IPS DF 6.9 (cell line): ENCODE measurements around the gene FZD7.

Experiments used
- DNase-seq: peaks from one replicate; pipeline ENCODE4 v3.0.0-alpha.2; 2013; ENCODE audit warnings: low read depth, low spot score
- H3K27ac ChIP-seq: one replicate; pipeline ENCODE4 v1.5.1; 2013; ENCODE audit warnings: low read length, control low read depth
- H3K27me3 ChIP-seq: 2 replicates; pipeline ENCODE4 v1.6.1; 2013; ENCODE audit warnings: mild to moderate bottlenecking, low read length; ENCODE audit not compliant: control insufficient read depth, insufficient read depth
- H3K36me3 ChIP-seq: 2 replicates; pipeline ENCODE4 v1.6.1; 2013; ENCODE audit warnings: low read length; ENCODE audit not compliant: control insufficient read depth, insufficient read depth
- H3K4me1 ChIP-seq: 2 replicates; pipeline ENCODE4 v1.6.1; 2013; ENCODE audit warnings: low read length; ENCODE audit not compliant: control insufficient read depth, insufficient read depth
- H3K4me3 ChIP-seq: 2 replicates; pipeline ENCODE4 v1.5.1; 2013; ENCODE audit warnings: mild to moderate bottlenecking, low read length
- H3K9me3 ChIP-seq: 2 replicates; pipeline ENCODE4 v1.6.1; 2013; ENCODE audit warnings: low read length, inconsistent platforms; ENCODE audit not compliant: control insufficient read depth, insufficient read depth
- WGBS: extraction: QIAGEN DNeasy Blood & Tissue Kit; methylation state at CpG from one replicate; pipeline ENCODE4 v1.1.7; 2013; ENCODE audit warnings: mixed read lengths, missing lambda C conversion rate; ENCODE audit not compliant: insufficient read length, insufficient coverage; 5-methylcytosine and 5-hydroxymethylcytosine counted together

Gene FZD7

DNA sequence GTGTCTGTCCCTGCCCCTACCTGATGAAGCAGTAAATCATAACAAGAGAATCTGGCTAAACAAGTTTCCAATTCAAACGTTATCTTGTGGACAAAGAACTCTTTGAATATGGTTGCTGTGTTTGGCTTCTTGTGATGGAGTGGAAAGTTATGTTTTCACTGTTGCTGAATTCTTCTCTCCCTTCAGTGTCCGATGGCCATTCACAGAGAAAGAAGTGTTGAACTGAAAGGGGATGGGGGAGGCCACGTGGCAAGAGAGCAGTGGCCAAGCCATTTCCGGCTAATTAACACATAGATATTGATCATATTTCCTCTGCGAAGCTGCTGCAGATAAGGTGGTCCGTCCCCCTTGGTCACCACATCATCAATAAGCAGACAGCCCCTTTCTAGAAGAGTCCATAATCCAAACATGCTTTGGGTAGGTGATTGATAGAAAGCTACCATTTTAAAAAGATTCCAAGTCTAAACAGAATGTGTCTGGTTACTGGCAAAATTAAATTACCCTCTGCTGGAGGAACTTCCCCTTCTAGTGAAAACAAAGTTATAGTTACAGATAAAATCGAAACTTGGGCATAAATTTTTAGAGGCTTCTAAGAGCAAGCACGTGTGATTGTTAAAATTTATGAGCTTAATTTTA lies 36.9 kb upstream of the FZD7 start:
- Histone ChIP-seq H3K4me3 (no peak overlapping the region), H3K27ac (no peak overlapping the region), H3K27me3 (no peaks in the 10 kb centered on the region), H3K4me1 (peaks cover 6% of the 10 kb centered on the region; the same call in 1 of the 2 replicates), H3K9me3 (no peaks in the 10 kb centered on the region), H3K36me3 (no peaks in the 10 kb centered on the region)
- WGBS, result no CpG with 5 or more reads among the region's 8 CpGs
- no peak for DNase-seq

DNA sequence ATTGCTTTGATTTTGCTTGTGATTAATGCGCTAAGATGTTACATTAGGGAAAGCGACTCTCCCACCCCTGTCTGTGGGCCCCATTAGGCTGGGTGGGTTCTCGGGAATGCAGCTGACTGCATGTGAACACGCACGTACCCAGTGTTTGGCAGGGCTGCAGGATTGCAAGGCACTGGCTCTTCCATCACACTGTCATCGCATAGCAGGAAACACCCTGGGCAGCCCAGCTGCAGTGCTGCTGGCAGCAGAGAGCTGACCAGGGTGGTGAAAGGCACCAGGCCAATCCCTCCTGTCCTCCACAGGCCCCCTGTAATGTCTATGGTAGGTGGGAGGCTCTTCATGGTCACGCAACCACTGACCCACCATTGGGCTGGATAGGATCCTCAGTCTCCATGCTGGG lies 34.4 kb upstream of the FZD7 start:
- no CpG with 5 or more reads among the region's 7 CpGs for WGBS

DNA sequence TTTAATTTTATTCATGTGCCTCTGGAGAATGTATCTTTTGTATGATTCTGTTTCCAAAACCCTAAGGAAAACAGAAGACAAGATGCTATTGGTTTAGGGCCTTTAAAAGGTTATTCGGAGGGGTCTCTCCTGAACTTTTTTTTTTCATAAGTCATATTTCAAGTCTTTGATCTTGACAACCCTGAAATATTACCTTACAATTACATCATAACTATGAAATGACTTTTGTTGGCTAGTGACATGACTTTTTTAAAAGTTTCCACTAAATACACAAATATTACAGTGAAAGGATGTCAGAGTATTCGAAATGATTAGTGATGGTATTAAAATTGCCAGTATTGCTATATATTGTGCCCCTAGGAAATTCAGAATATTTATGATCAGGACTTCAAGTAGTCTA lies 31.8 kb upstream of the FZD7 start:
- H3K4me1 ChIP-seq, result peaks cover under 1% of the 10 kb centered on the region; the same call in 1 of the 2 replicates
- H3K36me3 ChIP-seq, result no peaks in the 10 kb centered on the region
- no peaks in the 10 kb centered on the region for H3K9me3 ChIP-seq
- no peak overlapping the region for H3K4me3 ChIP-seq
- no CpG with 5 or more reads among the region's 2 CpGs for WGBS
- no peaks in the 10 kb centered on the region for H3K27me3 ChIP-seq
- DNase-seq, result no peak
- no peak overlapping the region for H3K27ac ChIP-seq

More for the DNA sequence above, 34.4 kb upstream of the FZD7 start:
- H3K27ac ChIP-seq, result no peak overlapping the region
- no peaks in the 10 kb centered on the region for H3K27me3 ChIP-seq
- no peaks in the 10 kb centered on the region for H3K9me3 ChIP-seq
- H3K36me3 ChIP-seq, result no peaks in the 10 kb centered on the region
- no peak for DNase-seq
- no peak overlapping the region for H3K4me3 ChIP-seq
- H3K4me1 ChIP-seq, result peaks cover 6% of the 10 kb centered on the region; the same call in 1 of the 2 replicates

- Histone ChIP-seq H3K4me3 (no peak overlapping the region), H3K27me3 (no peaks in the 10 kb centered on the region), H3K9me3 (no peaks in the 10 kb centered on the region), H3K27ac (no peak overlapping the region), H3K4me1 (no peaks in the 10 kb centered on the region), H3K36me3 (no peaks in the 10 kb centered on the region)
- no peak for DNase-seq
- WGBS, result no CpG with 5 or more reads among the region's 6 CpGs
These were observed 31.3 kb upstream of the FZD7 start for GRCh38 chr2:202002381-202002780.

DNA sequence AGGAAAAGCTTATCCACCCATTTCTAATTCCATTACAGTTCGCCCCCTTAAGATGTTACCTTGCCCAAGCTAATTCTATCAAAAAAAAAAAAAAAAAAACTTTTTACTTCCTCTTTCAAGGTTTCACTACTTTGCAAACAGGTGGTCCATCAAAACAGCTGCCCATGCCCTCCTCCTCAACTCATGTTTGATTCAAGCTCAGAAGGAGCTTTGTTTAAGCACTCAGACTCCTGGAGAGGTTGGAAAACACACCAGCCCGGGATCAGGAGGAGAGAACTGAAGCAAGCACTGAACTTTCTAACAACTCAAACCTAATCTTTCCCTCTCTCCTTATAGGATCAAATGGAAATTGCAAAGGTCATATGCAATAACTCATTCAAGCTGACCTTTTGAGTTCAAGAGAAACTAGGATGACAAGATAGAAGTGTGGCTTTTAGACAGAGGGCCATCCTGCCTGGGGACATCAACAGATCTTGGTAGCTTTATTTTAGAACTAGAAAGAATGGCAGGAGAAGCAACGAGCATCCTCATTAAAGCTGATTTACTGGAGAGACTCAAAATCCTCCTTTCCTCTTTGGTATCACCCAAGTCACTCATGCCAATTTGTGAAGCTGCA lies 28.3 kb upstream of the FZD7 start:
- Histone ChIP-seq H3K27me3 (no peaks in the 10 kb centered on the region), H3K9me3 (no peaks in the 10 kb centered on the region), H3K27ac (no peak overlapping the region), H3K4me3 (no peak overlapping the region), H3K36me3 (no peaks in the 10 kb centered on the region), H3K4me1 (no peaks in the 10 kb centered on the region)
- no peak for DNase-seq
- WGBS, result no CpG with 5 or more reads among the region's 3 CpGs

DNA sequence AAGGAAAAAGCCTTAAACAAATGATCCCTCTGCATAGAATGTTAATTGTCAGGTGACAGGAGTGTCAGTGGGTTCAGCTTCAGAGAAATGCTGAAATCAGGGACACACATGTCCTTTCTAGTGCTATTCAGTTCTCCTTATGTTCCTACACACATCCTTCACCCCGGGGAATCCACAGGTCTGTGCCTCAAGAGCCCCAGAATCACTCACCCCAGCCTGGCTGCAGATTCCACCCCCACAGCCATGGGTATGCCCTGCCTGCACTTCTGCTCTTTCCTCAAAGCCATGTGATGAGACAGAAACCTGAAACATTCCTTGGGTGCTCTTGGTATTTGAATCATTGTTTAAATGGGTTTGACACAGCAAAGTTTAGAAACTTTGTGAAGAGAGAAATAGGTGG lies 27.4 kb upstream of the FZD7 start:
- Histone ChIP-seq H3K36me3 (no peaks in the 10 kb centered on the region), H3K27ac (no peak overlapping the region), H3K27me3 (no peaks in the 10 kb centered on the region), H3K9me3 (no peaks in the 10 kb centered on the region), H3K4me1 (no peaks in the 10 kb centered on the region), H3K4me3 (no peak overlapping the region)
- WGBS, result no CpG with 5 or more reads among the region's 1 CpG
- DNase-seq, result no peak

GRCh38 chr2:202007015-202007982 lies 26.4 kb upstream of the FZD7 start:
- WGBS, result no CpG with 5 or more reads among the region's 7 CpGs
- no peak for DNase-seq
- no peak overlapping the region for H3K4me3 ChIP-seq
- no peaks in the 10 kb centered on the region for H3K27me3 ChIP-seq
- no peaks in the 10 kb centered on the region for H3K4me1 ChIP-seq
- H3K9me3 ChIP-seq, result no peaks in the 10 kb centered on the region
- no peaks in the 10 kb centered on the region for H3K36me3 ChIP-seq
- no peak overlapping the region for H3K27ac ChIP-seq

DNA sequence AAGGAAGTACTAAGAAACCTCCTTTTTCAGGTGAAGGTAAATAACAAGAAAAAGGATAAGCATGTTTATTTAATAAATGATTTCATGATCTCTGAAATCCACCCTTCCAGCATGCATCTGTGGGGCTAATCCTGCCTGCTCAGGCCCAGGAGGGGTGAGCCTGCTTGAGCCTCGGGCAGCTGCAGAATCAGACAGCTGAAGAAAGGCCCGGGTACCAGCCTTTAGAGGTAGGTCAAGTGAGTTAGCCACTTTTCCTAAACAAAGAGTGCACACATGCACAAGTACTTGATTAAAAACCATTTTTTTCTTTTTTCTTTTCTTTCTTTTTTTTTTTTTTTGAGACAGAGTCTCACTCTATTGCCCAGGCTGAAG lies 25.7 kb upstream of the FZD7 start:
- Histone ChIP-seq H3K4me1 (no peaks in the 10 kb centered on the region), H3K4me3 (no peak overlapping the region), H3K27me3 (no peaks in the 10 kb centered on the region), H3K27ac (no peak overlapping the region), H3K9me3 (no peaks in the 10 kb centered on the region), H3K36me3 (no peaks in the 10 kb centered on the region)
- WGBS, result no CpG with 5 or more reads among the region's 2 CpGs
- no peak for DNase-seq

GRCh38 chr2:202009019-202009481 lies 24.6 kb upstream of the FZD7 start:
- no peaks in the 10 kb centered on the region for H3K36me3 ChIP-seq

DNA sequence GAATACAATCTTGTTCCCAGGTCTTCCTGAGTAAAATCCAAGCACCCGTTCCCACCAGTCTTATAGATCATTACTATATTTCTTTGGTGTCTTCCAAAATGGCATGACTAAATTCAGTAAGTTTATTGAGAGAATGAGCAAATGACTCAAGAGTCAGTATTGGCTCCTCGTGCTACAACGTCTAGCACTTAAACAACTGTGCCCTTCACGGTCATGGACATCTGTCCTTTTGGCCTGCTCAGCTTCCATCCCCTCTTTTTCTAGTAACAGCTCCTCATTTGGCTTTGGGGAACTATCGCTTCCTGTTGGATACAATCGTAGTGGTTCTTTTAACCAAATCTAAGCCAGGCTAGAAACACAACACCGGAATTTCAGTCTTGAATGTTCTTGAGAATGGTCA lies 24.1 kb upstream of the FZD7 start:
- WGBS, result no CpG with 5 or more reads among the region's 7 CpGs
- Histone ChIP-seq H3K4me3 (no peak overlapping the region), H3K4me1 (no peaks in the 10 kb centered on the region), H3K9me3 (no peaks in the 10 kb centered on the region), H3K27ac (no peak overlapping the region), H3K36me3 (no peaks in the 10 kb centered on the region), H3K27me3 (no peaks in the 10 kb centered on the region)
- DNase-seq, result no peak

More at GRCh38 chr2:202009019-202009481, 24.6 kb upstream of the FZD7 start:
- no peaks in the 10 kb centered on the region for H3K27me3 ChIP-seq
- DNase-seq, result no peak
- no peak overlapping the region for H3K4me3 ChIP-seq
- H3K9me3 ChIP-seq, result no peaks in the 10 kb centered on the region
- no peaks in the 10 kb centered on the region for H3K4me1 ChIP-seq
- H3K27ac ChIP-seq, result no peak overlapping the region
- no CpG with 5 or more reads among the region's 5 CpGs for WGBS
